Thoracic aorta (tissue), 2 donors: ENCODE results near the gene MS4A2. TPM values are rescaled to one million over a fixed set of nuclear protein-coding genes. Genes with fewer than 3 reads are reported as not detected.

Source experiments
- ATAC-seq: fragments of 150-250 bp; one replicate; pipeline ENCODE4 v1.8.0; 2017; ENCODE audit warnings: low read depth; ENCODE audit not compliant: insufficient number of reproducible peaks, low FRiP score
- DNase-seq: peaks from one replicate; pipeline ENCODE4 v3.0.0-alpha.2; 2020; ENCODE audit warnings: low spot score
- H3K27ac ChIP-seq, 2 donors: fragments of 200-600 bp; sonication (generic); 1 replicate in 1 of 2; 2 replicates in 1 of 2; pipeline ENCODE4 v1.5.1; 2016; ENCODE audit warnings: mild to moderate bottlenecking in 2 of 2, moderate library complexity in 2 of 2
- H3K27me3 ChIP-seq: fragments of 200-600 bp; sonication (generic); replicated peaks from 2 replicates; pipeline ENCODE4 v1.6.0; 2016; ENCODE audit warnings: mild to moderate bottlenecking; ENCODE audit not compliant: insufficient read depth
- H3K36me3 ChIP-seq: fragments of 200-600 bp; sonication (generic); one replicate; pipeline ENCODE4 v1.5.1; 2016
- H3K4me1 ChIP-seq, 2 donors: fragments of 200-600 bp; sonication (generic); 1 replicate in 1 of 2; 2 replicates in 1 of 2; pipeline versions ENCODE4 v1.5.1 to v1.6.0; 2016; ENCODE audit warnings: low read depth in 2 of 2, mild to moderate bottlenecking in 1 of 2; ENCODE audit not compliant: control insufficient read depth in 1 of 2
- H3K4me3 ChIP-seq: fragments of 200-600 bp; sonication (generic); 2 replicates; pipeline ENCODE4 v1.5.1; 2016; ENCODE audit warnings: mild to moderate bottlenecking
- H3K9me3 ChIP-seq: fragments of 200-600 bp; sonication (generic); 2 replicates; pipeline ENCODE4 v1.5.1; 2016
- CTCF ChIP-seq: fragments of 200-600 bp; sonication (generic); IDR thresholded peaks from one replicate; pipeline ENCODE4 v1.5.1; 2019; ENCODE audit warnings: antibody characterized with exemption
- total RNA-seq, 2 donors: library from RNA; depleted of rRNA; stranded (reverse); fragments of >200 nt; gene quantifications; one replicate each; pipeline versions ENCODE4 v1.1.0 to v1.2.3, GENCODE V29; 2016

MS4A2 gene
- total RNA-seq, 2 donors from 2014 or later = 1.1 to 5.9 TPM

- no peak for TF ChIP-seq CTCF
- H3K36me3 ChIP-seq = no peaks in the 10 kb centered on the region
- H3K27ac ChIP-seq = no peak overlapping the region
- DNase-seq = no peak
- H3K4me1 ChIP-seq = no peaks in the 10 kb centered on the region
- no peak overlapping the region for H3K4me3 ChIP-seq
- no peaks in the 10 kb centered on the region for H3K27me3 ChIP-seq
- H3K9me3 ChIP-seq = no peaks in the 10 kb centered on the region
- ATAC-seq = no peak
Measured at GRCh38 chr11:60085909-60086308, 2.6 kb upstream of the MS4A2 start.

GRCh38 chr11:60087239-60087638 is 1.2 kb upstream of the MS4A2 start:
- ATAC-seq = no peak

GRCh38 chr11:60095477-60096120 is 7.1 kb downstream of the MS4A2 start:
- Histone ChIP-seq H3K27me3 (no peaks in the 10 kb centered on the region), H3K9me3 (no peaks in the 10 kb centered on the region), H3K4me1 (no peaks in the 10 kb centered on the region), H3K27ac (no peak overlapping the region), H3K4me3 (no peak overlapping the region), H3K36me3 (no peaks in the 10 kb centered on the region)
- DNase-seq (no peak), ATAC-seq (no peak)
- no peak for TF ChIP-seq CTCF

More at GRCh38 chr11:60087239-60087638, 1.2 kb upstream of the MS4A2 start:
- Histone ChIP-seq H3K4me1 (no peaks in the 10 kb centered on the region), H3K4me3 (no peak overlapping the region), H3K9me3 (no peaks in the 10 kb centered on the region), H3K36me3 (no peaks in the 10 kb centered on the region), H3K27me3 (no peaks in the 10 kb centered on the region), H3K27ac (no peak overlapping the region)
- TF ChIP-seq CTCF = no peak
- no peak for DNase-seq

GRCh38 chr11:60097189-60097588 is 8.7 kb downstream of the MS4A2 start:
- ATAC-seq (no peak), DNase-seq (no peak)
- Histone ChIP-seq H3K4me1 (no peaks in the 10 kb centered on the region), H3K27ac (no peak overlapping the region), H3K27me3 (no peaks in the 10 kb centered on the region), H3K4me3 (no peak overlapping the region), H3K9me3 (no peaks in the 10 kb centered on the region), H3K36me3 (no peaks in the 10 kb centered on the region)
- TF ChIP-seq CTCF = no peak

- H3K9me3 ChIP-seq = no peaks in the 10 kb centered on the region
- no peak overlapping the region for H3K27ac ChIP-seq
- no peak overlapping the region for H3K4me3 ChIP-seq
- no peaks in the 10 kb centered on the region for H3K27me3 ChIP-seq
- no peak for ATAC-seq
- H3K4me1 ChIP-seq = no peaks in the 10 kb centered on the region
- no peaks in the 10 kb centered on the region for H3K36me3 ChIP-seq
- DNase-seq = no peak
- TF ChIP-seq CTCF = no peak
Measured at GRCh38 chr11:60098508-60098907, 10.0 kb downstream of the MS4A2 start.
